MCF 10A (cell line): ENCODE data around the gene HSPA14. TPM values are rescaled to one million over a fixed set of nuclear protein-coding genes. Genes with fewer than 3 reads are reported as not detected.
A peak's percentile ranks its signal among the peaks of the same experiment; 100 is the strongest.

Source experiments
- BruUV-seq: library from RNA; stranded (reverse); fragments of 400-500 nt; replicated peaks from 2 replicates; lab custom pipeline; 2021; lab: Mats Ljungman, UMichigan
- CTCF ChIA-PET: fragments of 300-600 bp; sonication (Branson Sonifier 250); formaldehyde crosslinking; extraction: SDS; loops from one replicate; lab custom pipeline; 2021; ENCODE audit warnings: antibody characterized with exemption, inconsistent platforms; lab: Yijun Ruan, JAX
- POLR2A ChIA-PET: fragments of 300-600, 350-650 bp; sonication (Branson Sonifier 250); formaldehyde crosslinking; extraction: SDS; loops from one replicate; lab custom pipeline; 2020; ENCODE audit warnings: antibody characterized with exemption, inconsistent platforms; lab: Yijun Ruan, JAX
- DNase-seq: peaks from one replicate; pipeline ENCODE4 v3.0.0-alpha.2; 2018; ENCODE audit not compliant: unreplicated experiment
- H3K27ac Mint-ChIP-seq: one replicate; pipeline ENCODE4 v1.8.0; 2022; ENCODE audit warnings: mild to moderate bottlenecking, low read depth, mixed read lengths; ENCODE audit not compliant: unreplicated experiment
- H3K27me3 Mint-ChIP-seq: one replicate; pipeline ENCODE4 v1.8.0; 2022; ENCODE audit warnings: mixed read lengths; ENCODE audit not compliant: insufficient read depth, unreplicated experiment
- H3K36me3 Mint-ChIP-seq: one replicate; pipeline ENCODE4 v1.8.0; 2022; ENCODE audit warnings: mild to moderate bottlenecking, moderate library complexity, mixed read lengths; ENCODE audit not compliant: insufficient read depth, unreplicated experiment
- H3K4me1 Mint-ChIP-seq: one replicate; pipeline ENCODE4 v1.8.0; 2022; ENCODE audit warnings: mixed read lengths; ENCODE audit not compliant: insufficient read depth, unreplicated experiment
- H3K4me3 Mint-ChIP-seq: one replicate; pipeline ENCODE4 v1.8.0; 2022; ENCODE audit warnings: mild to moderate bottlenecking, moderate library complexity, mixed read lengths; ENCODE audit not compliant: unreplicated experiment
- H3K9me3 Mint-ChIP-seq: one replicate; pipeline ENCODE4 v1.8.0; 2022; ENCODE audit warnings: mixed read lengths; ENCODE audit not compliant: unreplicated experiment
- CTCF ChIP-seq: fragments of 200-600 bp; IDR thresholded peaks from one replicate; pipeline ENCODE4 v1.8.0; 2022; ENCODE audit warnings: antibody characterized with exemption, mild to moderate bottlenecking; ENCODE audit not compliant: unreplicated experiment
- intact Hi-C: fragments of 100-400 bp; cut with micrococcal nuclease; formaldehyde crosslinking; loops from 2 replicates; pipeline ENCODE4 v1.14.1; 2022
- total RNA-seq: library from RNA; stranded (reverse); gene quantifications from 2 replicates; pipeline ENCODE4 v1.2.3, GENCODE V29; 2022

HSPA14 gene
- total RNA-seq, 1 experiment from 2014 or later = 14.0 TPM

GRCh38 chr10:14822879-14823755, 15.0 kb upstream of the HSPA14 start:
- ChIA-PET POLR2A (interaction anchor here (0.7 to 2.0 kb wide), 5 partner anchors 13 to 309 kb away, joined by 3 to 7 read pairs (median 3); no protein-coding TSS in a partner anchor), CTCF (interaction anchor here (0.5 to 4.1 kb wide), 28 partner anchors 8 to 1101 kb away, joined by 3 to 102 read pairs (median 4); partner anchors contain the start of genes CDNF, HSPA14 and MSANTD7)
- Mint-ChIP-seq H3K36me3 (no peaks in the 10 kb centered on the region), H3K4me3 (no peak overlapping the region), H3K27me3 (peaks cover 16% of the 10 kb centered on the region), H3K4me1 (peaks cover 11% of the 10 kb centered on the region), H3K27ac (no peak overlapping the region), H3K9me3 (no peaks in the 10 kb centered on the region)
- peak; percentile 69 for TF ChIP-seq CTCF
- intact Hi-C loops = loop anchor here (1.0 to 10.0 kb wide), 4 partner anchors 286 to 1038 kb away; no protein-coding TSS in a partner anchor
- BruUV-seq = no TSS peak
- peak; percentile 60 for DNase-seq

GRCh38 chr10:14823966-14824365, 14.1 kb upstream of the HSPA14 start:
- no TSS peak for BruUV-seq
- peaks cover 16% of the 10 kb centered on the region for H3K27me3 Mint-ChIP-seq

GRCh38 chr10:14826076-14826829, 11.9 kb upstream of the HSPA14 start:
- DNase-seq = no peak
- no peak overlapping the region for H3K4me3 Mint-ChIP-seq
- BruUV-seq = no TSS peak
- no peaks in the 10 kb centered on the region for H3K36me3 Mint-ChIP-seq
- ChIA-PET POLR2A (interaction anchor here (1.1 to 1.7 kb wide), 2 partner anchors 10 to 11 kb away, joined by 5 read pairs; partner anchors contain the start of genes CDNF, HSPA14 and MSANTD7), CTCF (interaction anchor here (0.9 kb wide), 1 partner anchor 328 kb away, joined by 4 read pairs; no protein-coding TSS in a partner anchor)
- no peaks in the 10 kb centered on the region for H3K9me3 Mint-ChIP-seq
- peaks cover 16% of the 10 kb centered on the region for H3K27me3 Mint-ChIP-seq
- intact Hi-C loops = loop anchor here (10.0 kb wide), 1 partner anchor 1041 kb away; no protein-coding TSS in a partner anchor
- H3K27ac Mint-ChIP-seq = peak overlapping the region; percentile 53
- no peaks in the 10 kb centered on the region for H3K4me1 Mint-ChIP-seq
- no peak for TF ChIP-seq CTCF

More at GRCh38 chr10:14823966-14824365, 14.1 kb upstream of the HSPA14 start:
- no peak for TF ChIP-seq CTCF
- ChIA-PET POLR2A (interaction anchor here (0.8 to 2.0 kb wide), 2 partner anchors 13 to 255 kb away, joined by 3 to 7 read pairs; no protein-coding TSS in a partner anchor), CTCF (interaction anchor here (0.5 to 4.1 kb wide), 20 partner anchors 10 to 1102 kb away, joined by 3 to 102 read pairs (median 4); partner anchors contain the start of genes CDNF, HSPA14 and MSANTD7)
- no peak for DNase-seq
- peaks cover 11% of the 10 kb centered on the region for H3K4me1 Mint-ChIP-seq
- intact Hi-C loops = loop anchor here (1.0 to 10.0 kb wide), 4 partner anchors 287 to 1039 kb away; no protein-coding TSS in a partner anchor
- H3K27ac Mint-ChIP-seq = no peak overlapping the region
- no peaks in the 10 kb centered on the region for H3K9me3 Mint-ChIP-seq
- H3K4me3 Mint-ChIP-seq = no peak overlapping the region
- H3K36me3 Mint-ChIP-seq = no peaks in the 10 kb centered on the region
